Measurements from ENCODE around the gene ICOS. TPM values are rescaled to one million over a fixed set of nuclear protein-coding genes. Genes with fewer than 3 reads are reported as not detected.

The ICOS gene
- polyA plus RNA-seq, 4 donors: 0.04 TPM; not detected in 3

DNA sequence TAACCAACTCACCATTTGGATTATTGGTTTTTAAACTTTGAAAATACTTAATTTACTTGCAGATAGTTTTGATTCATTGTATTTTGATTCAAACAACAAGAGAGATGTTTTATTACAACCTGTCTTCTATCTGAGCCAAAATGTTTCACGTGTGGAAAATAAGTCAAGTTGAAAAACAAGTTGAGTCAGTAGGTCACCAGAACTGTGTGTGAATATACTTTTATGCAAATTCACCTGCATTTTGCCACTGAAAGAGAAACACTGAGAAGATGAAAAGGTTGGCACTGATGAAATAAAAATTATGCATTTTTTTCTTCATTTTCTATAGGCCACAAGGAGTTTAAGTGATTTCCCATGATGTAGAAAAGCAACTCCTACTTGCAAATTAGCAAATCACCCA, 68.3 kb downstream of the ICOS start:
- DNase-seq (ENCODE audit: low read depth in 4 of 4, low spot score in 3 of 4): no peak

DNA sequence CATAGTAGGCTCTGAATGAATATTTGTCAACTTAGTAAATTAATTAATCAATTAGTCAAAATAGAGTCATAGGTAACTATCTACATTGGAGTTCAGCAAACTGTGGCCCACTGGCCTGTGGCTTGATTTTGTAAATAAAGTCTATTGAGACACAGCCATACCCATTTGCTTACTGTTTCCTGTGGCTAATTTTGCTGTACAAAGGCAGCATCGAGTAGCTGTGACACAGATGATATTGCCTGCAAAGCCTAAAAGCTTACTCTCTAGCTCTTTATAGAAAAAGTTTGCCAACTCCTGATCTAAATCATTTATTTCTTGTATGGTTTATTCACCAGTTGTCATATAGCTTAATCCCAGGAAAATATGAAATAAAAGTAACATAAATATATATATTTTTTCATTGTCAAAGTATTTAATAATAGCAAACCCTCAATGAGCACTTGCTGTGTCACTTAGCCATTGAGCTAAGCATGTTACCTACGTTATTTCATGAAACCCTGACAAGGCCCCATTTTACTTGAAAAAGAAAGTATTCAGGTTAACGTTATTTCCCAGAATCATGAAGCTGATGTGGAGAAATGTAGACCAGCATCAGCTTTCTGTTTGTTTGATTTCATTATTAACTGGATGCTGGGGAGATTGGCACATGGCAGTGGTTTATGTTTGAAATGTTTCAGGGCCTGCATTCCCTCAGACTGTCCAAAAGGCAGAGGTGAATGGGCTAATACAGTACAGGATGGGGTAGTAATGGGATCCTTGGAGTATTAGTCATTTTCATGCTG, 69.6 kb downstream of the ICOS start:
- no peak for DNase-seq (ENCODE audit: low read depth in 4 of 4, low spot score in 3 of 4)

DNA sequence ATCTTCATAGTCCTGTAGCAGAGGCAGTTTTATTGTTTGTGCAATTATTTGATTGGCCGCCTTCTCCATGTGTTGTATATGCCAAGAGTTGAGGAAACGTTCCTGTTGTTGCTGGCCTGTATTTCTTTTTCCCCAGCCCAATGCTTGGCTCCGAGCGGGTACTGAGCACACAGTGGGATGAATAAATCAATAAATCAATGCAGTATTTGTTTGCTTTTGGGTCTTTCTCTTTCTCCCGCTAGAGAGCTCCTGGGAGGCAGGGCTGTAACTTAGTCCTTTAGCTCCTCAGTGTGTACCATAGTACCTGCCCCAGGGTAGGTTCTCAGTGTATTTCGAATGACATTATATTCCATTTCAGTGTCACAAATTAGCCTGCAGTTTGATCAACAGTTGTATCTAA, 71.8 kb downstream of the ICOS start:
- no peak for DNase-seq (ENCODE audit: low read depth in 4 of 4, low spot score in 3 of 4)

DNA sequence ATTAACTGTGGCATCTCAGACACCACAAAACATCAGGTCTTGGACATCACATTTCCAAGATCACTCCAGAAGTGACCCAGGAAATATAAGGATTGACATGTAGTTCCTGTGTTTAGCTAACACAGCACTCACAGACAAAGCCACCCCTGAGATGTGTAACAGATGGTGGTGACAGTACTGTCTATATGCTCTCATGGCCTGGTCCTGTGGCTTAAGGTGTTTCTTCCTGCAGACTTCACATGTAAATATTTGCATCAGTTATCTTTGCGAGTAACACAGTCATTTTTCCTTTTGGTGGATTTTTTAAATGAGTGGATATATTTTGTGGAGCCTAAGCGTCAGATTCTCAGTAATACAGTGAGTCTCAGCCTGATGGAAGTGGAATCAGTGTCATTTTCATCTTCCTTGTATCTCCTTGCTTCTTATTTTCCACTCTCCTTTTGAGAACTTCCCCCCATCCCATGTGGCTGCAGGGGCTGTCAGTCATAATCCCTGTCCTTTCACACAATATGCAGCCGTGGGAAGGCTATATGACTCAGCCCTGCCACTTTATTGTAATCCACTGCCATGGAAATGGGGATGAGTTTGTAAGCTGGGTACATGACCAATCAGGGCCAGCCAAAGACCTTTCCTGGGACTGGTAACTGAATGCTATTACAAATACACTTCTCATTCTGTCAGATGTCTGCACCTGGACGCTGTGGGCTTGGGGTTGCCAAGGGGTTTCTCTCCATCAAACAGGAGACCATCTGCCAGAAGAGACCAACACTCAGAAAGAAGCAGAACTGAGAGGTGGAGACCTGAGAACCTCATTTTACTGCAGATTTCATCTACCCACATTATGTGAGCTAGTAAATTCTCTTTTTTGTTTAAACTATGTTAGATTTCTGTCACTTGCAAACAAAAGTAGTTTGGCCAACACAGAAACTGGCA, 74.3 kb downstream of the ICOS start:
- DNase-seq (ENCODE audit: low read depth in 4 of 4, low spot score in 3 of 4): no peak

Other genes with a start within 250 kb of the ICOS start
- 1 to 10 TPM; 1.3 to 2.3 (median 2.0) TPM for gene CD28, start 230.1 kb upstream of the ICOS start, polyA plus RNA-seq (ENCODE audit: insufficient read length in 4 of 4)
- gene CTLA4, start 69.0 kb upstream of the ICOS start, polyA plus RNA-seq (ENCODE audit: insufficient read length in 4 of 4): under 1 TPM in 2 of 4 donors, not detected in 2; 0.08 to 0.21 TPM

All from right renal pelvis (tissue), 4 donors.